ENCODE data around the gene ZMIZ1.

The ZMIZ1 gene

DNA sequence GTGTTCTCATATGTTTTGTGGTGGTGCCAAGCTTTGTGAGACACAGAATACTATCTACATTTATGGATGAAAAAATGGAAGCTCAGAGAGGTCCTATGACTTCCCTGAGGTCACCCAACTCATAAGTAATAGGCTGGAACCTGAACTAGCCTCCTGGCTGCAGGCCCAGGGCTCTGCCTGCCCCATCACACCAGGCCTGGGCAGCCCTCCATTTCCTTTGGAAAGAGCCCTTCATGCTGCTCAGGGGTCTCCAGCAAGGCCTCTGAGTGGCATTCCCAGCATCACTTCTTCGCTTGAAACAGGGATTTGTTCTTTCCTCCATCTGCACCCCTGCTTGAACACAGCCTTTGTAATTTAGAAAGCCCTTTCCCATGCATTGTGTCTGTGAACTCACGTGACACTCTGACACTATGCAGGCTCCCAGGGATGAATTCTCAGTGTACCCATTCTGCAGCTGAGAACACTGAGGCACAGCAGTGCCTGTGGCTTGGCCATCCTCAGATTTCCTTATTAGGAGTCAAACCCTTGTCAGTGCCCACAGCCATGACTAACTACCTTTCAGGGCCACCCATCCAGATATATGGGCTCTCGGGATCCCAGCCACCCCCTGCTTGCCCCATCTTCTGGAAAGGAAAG is 150.7 kb downstream of the ZMIZ1 start:
- no peak for DNase-seq

DNA sequence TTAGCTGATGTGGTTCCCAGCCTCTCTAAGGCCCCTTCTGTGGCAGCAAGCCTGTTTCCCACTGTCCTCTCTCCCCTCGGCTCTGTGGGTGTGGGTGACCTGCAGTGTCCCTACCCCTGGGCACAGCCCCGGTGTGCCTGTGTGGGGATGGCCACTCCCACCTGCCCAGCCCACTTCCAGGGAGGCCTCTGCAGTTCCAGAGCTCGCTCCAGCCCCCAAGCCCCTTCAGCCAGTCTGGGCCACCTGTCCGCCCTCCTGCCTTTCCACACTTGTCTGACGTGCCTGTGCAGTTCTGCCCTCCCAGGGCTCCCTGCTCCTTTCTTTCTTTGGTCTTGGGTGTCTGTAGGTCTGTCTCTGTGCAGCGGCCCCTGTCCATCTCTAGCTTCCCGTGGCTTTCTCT is 151.5 kb downstream of the ZMIZ1 start:
- no peak for DNase-seq

DNA sequence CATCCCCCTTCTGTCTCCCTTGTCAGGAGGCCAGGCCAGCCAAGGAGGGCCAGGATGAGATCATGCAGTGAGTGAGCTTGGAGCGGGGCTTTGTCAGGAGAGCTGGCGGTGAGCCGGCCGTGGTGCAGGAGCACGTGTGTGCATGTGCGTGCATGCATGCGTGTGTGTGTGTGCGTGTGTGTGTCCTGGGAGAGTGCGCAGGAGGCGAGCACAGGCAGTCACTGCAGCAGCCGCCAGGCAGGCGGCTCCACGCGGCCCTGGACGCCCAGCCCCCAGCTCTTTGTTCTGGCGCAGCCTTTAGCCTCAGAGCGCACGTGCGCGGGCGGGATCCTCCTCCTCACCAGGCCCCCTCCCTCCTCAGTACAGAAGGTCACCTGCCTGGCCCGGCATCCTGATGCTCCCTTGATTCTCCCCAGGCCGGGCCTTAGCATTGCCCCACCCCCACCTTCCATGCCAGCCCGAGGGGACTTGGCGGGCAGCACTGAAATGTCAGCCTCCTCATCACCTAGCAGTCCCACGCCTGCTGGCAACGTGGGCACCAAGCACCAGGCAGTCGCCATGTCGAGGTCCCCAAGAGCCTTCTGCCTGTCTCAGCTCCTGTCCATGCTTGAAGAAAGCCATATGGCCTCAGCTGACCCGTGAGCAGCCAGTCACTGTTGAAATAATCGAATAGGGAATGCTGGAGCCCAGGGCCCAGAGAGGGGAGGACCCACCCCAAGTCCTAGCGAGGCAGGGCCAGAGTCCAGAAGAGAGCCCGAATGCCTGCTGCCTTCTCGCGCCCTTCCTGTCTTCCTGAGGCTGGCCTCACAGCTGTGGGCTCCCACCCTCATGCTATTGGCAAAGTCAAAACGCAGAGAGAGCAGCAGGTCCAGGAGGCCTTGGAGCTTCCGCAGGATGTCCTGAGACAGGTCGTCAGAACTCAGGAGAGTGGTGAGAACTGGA is 152.6 kb downstream of the ZMIZ1 start:
- DNase-seq = no peak

DNA sequence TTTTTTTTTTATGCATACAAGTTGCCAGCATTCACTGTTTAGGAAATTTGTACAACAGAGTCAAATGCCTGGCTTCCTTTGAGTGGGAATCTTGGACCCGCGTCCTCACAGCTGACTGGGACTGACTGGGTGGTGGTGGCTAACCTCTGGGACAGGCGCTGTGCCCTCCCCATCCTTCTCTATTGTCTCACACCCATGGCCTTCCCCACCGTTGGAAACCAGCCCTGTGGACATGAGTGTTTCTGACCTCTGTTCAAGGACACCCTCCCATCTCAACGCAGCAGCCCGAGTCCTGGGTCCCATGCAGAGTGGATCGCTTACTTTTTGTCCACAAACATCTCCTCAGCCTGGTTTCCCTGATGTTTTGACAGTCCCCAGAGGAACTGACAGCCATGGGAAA is 153.4 kb downstream of the ZMIZ1 start:
- DNase-seq = no peak

DNA sequence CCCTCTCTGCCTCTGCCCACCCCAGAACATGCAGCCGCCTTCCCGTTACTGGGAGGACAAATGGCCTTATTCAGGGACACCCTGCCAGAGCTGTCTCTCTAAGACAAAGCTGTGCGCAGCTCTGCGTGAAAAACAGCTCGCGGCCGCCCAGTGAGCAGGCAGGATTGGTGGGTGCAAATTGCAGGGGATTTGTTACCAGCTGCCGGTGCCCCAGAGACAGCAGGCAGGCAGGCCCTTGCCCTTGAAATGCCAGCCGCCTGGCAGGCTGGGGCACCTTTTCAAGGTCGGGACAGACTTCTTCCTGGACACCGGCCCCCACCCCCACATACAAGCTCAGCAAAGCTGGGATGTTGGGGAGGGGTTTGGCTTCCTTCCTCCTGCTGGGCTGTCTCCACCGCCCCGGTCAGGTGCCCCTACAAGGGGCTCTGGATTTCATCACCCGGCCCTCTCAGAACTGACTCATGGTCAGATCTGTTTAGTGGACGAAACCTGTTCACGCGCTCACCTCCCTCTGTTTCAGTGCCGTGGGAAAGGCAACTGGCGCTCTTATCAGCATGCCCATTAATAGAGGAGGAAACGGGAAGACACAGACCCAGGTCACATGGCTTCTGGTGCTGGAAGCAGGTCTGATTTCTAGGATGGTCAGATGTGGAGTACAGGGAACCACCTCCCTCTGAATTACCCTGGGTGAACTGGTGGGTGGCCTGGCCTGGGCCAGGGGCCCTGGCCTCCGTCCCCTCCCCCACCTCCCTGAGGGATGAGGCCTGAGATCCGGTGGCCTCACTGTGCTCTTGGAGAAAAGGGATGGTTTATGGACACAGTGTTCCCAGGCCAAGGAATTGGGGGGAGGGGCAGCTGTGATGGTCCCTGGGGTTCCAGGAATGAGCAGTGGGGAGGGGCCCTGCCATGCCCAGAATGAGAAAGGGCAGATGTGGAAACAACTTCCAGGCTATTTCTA is 154.6 kb downstream of the ZMIZ1 start:
- no peak for DNase-seq

DNA sequence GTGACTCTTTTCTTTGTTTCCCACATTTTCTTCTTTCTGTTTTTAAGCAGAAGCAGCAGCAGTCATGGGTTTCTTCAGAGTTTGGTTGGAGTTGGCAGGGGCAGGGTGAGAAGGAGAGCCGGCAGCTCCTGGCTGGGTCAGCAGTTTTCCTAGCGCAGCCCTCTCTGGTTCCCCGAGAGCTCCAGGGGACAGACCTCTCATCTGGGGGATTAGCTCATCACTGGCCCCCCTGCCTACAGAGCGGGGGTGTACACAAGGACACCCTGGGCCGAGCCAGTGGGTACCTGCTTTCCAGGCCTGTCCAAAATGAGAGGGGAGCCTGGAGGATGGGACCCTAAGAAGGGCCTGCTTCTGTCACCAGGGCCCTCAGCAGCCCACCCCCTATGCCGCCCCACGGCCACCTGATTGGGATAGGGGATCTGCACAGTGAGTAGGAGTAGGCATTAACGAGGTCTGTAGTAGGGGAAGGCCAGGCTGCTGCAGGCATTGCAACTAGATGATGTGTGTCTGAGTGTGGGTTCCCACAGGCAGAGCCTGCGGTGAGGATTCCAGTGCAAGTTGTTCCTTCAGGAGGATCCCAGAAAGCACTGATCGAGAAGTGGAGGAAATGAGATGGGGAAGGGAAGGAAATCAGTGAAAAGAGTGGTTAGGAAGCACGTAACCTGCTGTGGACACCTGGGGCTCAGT is 155.6 kb downstream of the ZMIZ1 start:
- DNase-seq = no peak

DNA sequence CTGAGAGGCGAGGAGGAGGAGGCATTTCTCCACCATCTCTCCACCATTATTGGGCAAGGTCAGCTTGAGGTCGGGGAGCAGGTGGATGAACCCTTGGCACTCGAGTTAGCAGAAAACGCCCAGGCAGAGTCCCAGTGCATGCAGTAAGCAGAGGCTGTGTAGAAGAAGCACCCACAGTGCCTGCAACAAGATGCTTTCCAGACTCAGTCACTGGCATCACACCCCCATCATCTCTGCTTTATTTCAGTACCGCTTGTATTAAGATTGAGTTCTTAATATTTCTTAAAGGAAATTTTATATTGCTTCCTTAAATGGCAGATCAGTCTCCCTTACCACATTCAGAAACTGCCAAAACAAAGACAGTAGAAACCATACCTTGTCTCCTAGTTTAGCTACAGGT is 156.2 kb downstream of the ZMIZ1 start:
- no peak for DNase-seq

DNA sequence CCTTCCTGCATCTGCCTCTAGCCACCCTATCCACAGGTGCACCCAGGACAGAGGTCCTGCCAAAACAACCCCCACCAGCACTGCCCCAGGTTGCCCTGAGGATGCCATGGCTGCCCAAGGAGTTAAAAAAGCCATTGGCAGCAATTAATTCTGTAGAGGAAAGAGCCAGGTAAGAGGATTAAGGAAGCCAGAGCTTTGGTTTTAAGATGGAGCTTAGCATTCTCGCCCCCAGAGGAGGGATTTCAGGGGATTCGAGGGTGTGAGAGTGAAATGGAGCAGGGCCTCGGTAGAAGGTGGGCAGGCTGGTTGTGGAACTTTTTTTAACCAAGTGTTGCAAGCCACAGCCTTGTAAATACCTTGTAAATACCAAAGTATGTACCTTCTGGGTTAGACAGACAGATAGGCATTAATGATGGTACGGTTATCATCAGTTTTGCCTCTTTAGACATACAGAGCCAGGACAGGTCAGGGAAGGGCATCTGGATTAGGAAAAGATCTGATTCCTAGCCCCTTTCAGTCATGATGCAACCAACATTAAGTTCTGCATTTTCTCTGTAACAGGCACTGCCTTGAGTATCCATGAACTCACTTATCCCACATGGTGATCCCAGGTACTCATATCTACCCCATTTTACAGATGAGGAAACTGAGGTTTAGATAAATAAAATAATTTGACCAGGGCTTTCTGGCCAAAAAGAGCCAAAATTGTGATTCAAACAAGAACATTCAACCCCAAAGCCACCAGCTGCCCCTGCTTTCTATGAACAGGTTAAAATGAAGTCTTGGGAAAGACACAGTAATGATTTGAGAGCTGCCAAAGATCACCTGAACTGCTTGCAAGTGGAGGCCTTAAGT is 157.9 kb downstream of the ZMIZ1 start:
- no peak for DNase-seq

DNA sequence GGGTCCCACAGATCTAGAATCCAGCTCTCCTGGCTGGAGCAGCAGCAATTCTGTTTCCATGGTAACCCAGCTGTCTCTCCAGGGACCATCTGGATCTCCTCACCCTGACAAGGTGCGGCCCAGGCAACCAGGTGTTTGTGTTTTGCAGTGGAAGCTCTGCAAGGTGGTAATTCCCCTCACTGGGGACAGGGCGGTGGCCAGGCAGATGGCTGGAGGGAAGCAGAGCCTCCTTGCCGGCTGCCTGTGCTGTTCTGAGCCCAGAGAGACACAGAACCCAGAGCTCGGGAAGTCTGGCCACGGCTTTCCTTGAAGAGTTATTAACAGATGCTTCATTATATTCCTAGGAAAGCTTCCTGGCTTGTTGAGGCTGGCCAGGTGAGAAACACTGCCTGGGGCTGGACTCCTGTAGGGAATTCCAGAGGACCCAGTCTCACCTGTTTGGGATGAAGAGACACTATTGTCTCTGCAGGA is 160.3 kb downstream of the ZMIZ1 start:
- no peak for DNase-seq

DNA sequence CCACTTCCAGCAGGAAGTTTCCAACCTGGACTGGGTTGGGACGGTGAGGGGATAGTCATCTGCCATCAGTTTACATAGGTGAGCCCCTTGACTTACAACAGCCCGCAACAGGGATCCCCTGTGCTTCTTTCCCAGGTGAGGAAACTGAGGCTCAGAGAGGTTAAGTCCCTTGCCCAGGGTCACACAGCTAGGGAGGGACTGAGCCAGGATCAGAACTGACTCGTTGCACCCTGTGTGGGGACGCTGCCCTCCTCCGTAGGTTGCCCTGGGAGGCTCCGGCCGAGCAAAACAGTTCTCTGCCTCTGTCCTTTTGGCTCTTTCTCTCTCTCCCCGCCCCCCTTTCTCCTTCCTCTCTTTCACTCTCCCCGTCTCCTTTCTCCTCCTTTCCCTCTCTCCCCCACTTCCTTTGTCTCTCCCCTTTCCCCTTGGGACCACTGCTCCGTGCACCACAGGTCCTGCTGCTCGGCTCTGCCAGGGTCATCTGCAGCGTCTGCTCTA is 161.1 kb downstream of the ZMIZ1 start:
- DNase-seq = no peak

DNA sequence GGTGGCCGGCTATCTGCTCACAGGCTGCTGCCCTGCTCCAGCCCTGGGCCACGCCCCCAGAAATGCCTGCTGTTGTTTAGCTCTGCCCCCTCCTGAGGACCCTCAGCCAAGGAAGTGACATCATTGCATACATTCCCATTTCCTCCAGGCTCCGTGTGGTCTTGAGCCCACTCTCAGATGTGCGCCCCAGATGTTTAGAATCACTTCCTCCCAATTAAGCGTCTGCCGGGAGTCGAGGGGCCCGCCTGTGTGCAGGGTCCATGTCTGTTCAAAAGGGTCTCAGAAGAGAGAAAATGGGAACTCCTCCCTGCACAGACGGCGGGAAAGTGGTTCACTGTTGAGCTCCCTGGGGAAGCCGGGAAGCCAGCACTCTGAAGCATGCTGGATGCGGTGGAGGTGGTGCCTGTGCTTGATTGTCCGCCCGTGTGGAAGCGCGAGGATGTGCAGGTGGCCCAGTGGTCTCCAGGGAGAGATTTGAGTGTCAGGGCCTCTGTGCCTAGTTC is 161.6 kb downstream of the ZMIZ1 start:
- DNase-seq = no peak

DNA sequence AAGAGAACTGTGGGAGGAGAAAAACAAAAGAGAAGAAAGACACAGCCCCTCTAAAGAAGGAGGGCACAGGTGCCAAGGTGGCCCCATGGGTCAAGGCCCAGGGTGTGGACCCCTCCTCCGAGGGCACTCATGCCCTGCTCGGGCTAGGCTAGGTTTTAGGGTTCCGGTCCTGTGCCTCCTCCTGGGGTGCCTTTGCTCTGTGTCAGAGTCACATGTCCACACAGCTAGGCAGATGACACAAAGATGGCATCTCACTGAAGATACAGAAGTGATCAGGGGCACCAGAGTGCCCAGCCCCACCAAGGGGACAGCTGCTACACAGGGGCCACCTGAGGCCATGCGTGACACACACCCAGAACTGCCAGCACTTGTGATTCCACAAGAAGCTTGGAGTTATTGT is 162.1 kb downstream of the ZMIZ1 start:
- no peak for DNase-seq

DNA sequence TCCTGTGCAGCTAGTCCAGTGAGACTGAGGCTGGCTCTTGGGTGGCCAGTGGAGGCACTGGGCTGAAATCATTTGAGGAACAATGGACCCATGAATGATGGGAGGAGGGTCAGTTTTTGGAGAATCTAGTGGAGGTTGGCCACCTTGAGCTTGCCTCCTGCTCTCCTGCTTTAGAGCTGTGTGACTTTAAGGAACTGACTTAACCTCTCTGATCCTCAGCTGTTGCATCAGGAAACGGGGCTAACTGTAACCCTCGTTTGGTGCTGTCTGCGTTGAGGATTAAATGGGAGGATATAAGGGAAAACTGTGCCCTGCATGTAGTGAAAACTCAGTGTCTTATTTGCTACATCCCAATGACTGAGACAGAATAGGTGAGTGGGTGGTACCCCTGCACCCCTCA is 163.1 kb downstream of the ZMIZ1 start:
- DNase-seq = no peak

DNA sequence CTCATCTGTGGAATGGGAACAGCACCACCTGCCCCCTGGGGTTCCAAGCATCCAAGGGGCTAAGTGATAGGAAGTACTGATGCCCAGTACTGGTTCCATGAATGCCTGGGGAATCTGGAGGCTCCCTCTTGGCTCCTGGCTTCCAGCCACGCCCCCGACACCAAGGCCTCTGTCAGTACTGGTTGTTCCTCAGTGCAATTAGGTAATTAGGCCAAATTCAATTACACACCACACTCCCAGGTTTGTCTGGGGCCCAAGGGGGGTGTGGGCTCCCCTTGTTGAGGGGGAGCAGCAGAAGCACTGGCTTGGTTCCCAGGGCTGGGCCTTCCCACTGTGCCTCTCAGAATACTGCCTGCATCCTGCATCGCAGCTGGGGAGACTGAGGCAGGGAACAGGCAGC is 164.1 kb downstream of the ZMIZ1 start:
- DNase-seq = no peak

DNA sequence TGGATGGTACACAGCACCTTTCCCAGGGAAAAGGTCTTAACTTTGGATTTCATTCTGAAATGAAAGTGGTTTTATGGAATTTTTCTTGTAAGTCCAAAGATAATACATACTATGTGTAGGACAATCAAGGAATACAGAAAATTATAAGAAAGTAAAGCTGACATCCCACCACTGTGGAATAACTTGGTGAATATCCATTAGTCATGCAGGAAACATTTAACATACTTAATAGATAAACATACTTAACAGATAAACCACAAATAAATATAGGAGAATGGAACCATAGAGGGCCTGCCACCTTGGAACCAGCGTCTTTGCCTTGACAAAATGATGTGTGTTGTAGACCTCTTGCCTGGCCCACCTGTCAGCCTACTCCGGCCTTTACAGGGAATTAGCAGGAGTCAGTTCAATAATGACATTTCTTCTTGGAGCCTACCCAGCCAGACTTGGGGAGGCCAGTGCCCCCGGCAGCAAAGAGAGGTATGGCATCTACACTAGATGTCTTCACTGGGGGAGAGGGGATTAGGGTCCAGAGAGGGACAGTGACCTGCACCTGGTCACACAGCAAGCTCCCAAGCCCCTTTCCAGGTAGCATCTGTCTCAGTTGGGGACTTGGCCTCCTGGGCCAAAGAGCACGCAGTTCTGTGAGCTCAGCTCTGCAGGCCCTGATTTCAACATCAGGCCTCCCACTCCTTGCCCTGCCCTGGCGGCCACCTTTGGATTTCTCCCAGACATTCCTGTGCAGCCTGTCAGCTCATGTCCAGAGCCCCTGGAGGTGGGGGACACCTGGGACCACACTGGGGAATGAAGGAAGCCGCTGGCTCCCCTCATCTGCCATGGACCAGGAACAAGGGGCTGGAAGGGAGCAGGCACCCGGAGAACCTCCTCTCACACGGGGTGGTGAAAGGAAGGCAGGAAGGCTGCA is 165.9 kb downstream of the ZMIZ1 start:
- DNase-seq = no peak

DNA sequence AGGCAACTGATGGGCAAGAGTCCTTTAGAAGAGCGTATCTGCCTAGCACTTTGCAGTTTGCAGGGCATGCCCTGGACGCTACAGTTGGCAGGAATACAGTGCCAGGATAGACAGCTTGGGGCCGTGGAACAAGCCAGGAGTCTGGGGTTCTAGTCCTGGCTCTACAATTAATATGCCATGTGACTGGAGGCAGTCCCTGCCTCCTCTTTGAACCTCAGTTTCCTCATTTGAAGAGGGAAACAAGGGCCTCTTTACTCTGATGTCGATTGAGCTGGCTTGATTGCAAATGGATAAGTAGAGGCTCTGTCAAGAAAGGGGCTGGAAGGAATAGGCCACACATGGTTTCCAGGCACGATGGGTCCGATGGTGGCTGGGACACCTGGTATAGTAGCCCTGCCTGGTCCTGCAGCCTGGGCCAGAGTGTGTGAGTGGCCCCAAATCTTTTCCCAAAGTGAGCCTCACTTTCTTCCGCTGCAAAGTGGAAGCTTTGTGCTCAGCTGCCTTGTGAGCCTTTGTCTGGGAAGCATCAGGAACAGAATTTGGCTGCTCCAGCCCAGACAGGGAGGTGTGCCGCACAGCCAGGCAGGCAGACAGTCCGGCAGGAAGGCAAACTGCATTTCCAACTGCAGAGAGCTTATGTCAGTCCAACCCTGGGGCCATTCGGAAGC is 167.1 kb downstream of the ZMIZ1 start:
- no peak for DNase-seq

DNA sequence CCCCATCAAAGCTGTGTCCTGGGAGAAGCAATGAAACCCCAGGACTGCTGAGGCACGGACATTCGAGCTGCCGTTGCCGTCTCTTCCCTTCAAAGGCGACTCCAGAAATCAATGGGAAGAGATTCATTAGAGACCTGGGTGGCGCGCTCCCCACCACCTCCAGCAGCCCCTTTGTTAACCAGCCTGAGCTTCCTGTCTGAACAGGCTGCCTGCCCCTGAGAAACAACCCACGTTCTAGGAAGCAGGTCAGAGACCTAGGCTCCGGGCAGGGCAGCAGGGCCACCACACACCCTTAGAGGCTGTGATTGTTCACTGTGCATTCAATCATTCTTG is 167.6 kb downstream of the ZMIZ1 start:
- DNase-seq = no peak

DNA sequence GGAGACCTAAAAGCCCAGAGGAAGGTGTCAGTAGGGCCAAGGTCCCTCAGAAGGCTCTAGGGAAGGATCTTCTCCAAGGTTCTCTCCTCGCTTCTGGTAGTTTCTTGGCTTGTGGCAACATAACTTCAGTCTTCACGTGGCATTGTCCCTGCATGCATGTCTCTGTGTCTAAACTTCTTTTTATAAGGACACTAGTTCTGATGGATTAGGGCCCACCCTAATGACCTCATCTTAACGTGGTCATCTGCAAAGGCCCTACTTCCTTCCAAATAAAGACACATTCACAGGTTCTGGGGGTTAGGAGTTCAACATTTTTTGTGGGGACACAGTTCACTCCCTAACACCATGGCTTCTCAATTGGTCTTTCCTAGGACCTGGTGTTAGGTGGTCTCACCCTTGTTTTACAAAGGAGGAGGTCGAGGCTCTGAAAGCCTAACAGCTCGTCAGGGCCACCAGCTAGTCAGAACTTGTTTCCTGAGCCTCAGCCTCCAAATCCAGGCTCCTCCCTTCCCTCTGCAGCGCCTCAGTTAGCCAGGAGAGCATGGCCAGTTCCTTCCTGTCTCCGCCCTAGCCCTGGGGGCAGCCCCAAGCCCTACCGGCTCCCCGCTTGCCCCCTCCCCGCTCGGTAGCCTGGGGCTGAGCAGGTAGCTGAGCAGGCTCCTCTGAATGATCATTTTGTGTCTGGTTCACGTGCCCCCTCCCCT is 168.8 kb downstream of the ZMIZ1 start:
- DNase-seq = no peak

DNA sequence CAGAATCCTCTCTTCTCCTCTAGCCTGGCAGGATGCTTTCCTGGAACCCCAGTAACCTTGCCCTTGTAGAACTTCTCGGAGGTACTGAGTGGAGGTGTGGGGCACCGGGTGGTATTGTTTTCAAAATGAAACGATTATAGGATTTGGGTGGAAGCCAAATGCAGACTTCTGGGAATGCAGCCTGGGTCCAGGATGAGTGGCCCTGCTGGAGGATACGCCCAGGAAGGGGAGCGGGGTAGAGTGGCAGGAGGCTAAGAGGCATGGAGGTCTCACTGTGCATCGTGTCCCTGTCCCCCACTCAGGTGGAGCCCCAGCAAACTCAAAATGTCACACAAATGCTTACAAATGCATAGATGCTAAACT is 169.4 kb downstream of the ZMIZ1 start:
- no peak for DNase-seq

Measured in T-helper 1 cell (primary cell).